Endothelial cell of umbilical vein (primary cell): ENCODE results near the gene CCDC197. TPM values are rescaled to one million over a fixed set of nuclear protein-coding genes. Genes with fewer than 3 reads are reported as not detected.

Experiments
- BruUV-seq: library from RNA; stranded (reverse); fragments of 400-500 nt; replicated peaks from 2 replicates; lab custom pipeline; 2021; lab: Mats Ljungman, UMichigan
- CTCF ChIA-PET: fragments of 300-600, 350-600 bp; sonication (Branson Sonifier 250); formaldehyde crosslinking; loops from one replicate; lab custom pipeline; 2021; ENCODE audit warnings: antibody characterized with exemption, inconsistent platforms; lab: Charles Lee
- POLR2A ChIA-PET: fragments of 300-600, 350-600 bp; sonication (Branson Sonifier 250); formaldehyde crosslinking; loops from one replicate; lab custom pipeline; 2021; ENCODE audit warnings: antibody characterized with exemption, inconsistent platforms; lab: Charles Lee
- DNase-seq: peaks from one replicate; pipeline ENCODE4 v3.0.0-alpha.2; 2011; ENCODE audit warnings: low read depth, low spot score
- FAIRE-seq: peaks from 2 replicates; lab custom pipeline; 2011; peaks lifted over from hg19 to GRCh38; lab: Jason Lieb, UNC
- H2AFZ ChIP-seq: 2 replicates; pipeline ENCODE4 v1.6.0; 2012; ENCODE audit warnings: low read depth, low read length, control low read depth, inconsistent platforms
- H3K27ac ChIP-seq: 2 replicates; pipeline ENCODE4 v1.5.1; 2011; ENCODE audit warnings: low read depth, mild to moderate bottlenecking, control low read depth, low read length, moderate library complexity; ENCODE audit not compliant: insufficient read depth
- H3K27me3 ChIP-seq, 2 experiments: 2 replicates each; pipeline versions ENCODE4 v1.6.0 to v1.6.1; 2011; ENCODE audit warnings: low read length in 2 of 2, mixed read lengths in 1 of 2; ENCODE audit not compliant: control insufficient read depth in 2 of 2, insufficient read depth in 2 of 2
- H3K36me3 ChIP-seq, 2 experiments: 2 replicates in 1 of 2; 3 replicates in 1 of 2; pipeline ENCODE4 v1.5.1; 2011; ENCODE audit warnings: low read length in 2 of 2, mild to moderate bottlenecking in 1 of 2, moderate library complexity in 1 of 2; ENCODE audit not compliant: control insufficient read depth in 2 of 2, insufficient read depth in 2 of 2; ENCODE audit errors: extremely low read depth in 1 of 2
- H3K4me1 ChIP-seq: 3 replicates; pipeline ENCODE4 v1.5.1; 2011; ENCODE audit warnings: mild to moderate bottlenecking, low read length; ENCODE audit not compliant: control insufficient read depth, insufficient read depth; ENCODE audit errors: extremely low read depth
- H3K4me2 ChIP-seq: 2 replicates; pipeline ENCODE4 v1.6.1; 2011; ENCODE audit warnings: low read length, control low read depth, mixed read lengths; ENCODE audit not compliant: insufficient read depth
- H3K4me3 ChIP-seq, 3 experiments: fragments of 200-600 bp in 1 of 3; sonication (generic), shearing (Covaris generic) in 1 of 3; replicated peaks in 1 of 3; 2 replicates each; pipeline ENCODE4 v1.5.1; 2011 to 2016; ENCODE audit warnings: control low read depth in 3 of 3, low read length in 3 of 3, mild to moderate bottlenecking in 2 of 3, inconsistent platforms in 1 of 3, low read depth in 1 of 3, moderate library complexity in 1 of 3; ENCODE audit not compliant: insufficient read depth in 1 of 3
- H3K79me2 ChIP-seq: 2 replicates; pipeline ENCODE4 v1.6.0; 2012; ENCODE audit warnings: low read length, inconsistent platforms; ENCODE audit not compliant: control insufficient read depth, insufficient read depth
- H3K9ac ChIP-seq: replicated peaks from 2 replicates; pipeline ENCODE3; 2011; ENCODE audit warnings: low read length, control low read depth; ENCODE audit not compliant: insufficient read depth; ENCODE audit errors: extremely low read depth
- H3K9me1 ChIP-seq: replicated peaks from 3 replicates; pipeline ENCODE4 v1.6.0; 2011; ENCODE audit warnings: mild to moderate bottlenecking, low read length; ENCODE audit not compliant: control insufficient read depth, insufficient read depth; ENCODE audit errors: extremely low read depth
- H3K9me3 ChIP-seq: replicated peaks from 2 replicates; pipeline ENCODE4 v1.5.1; 2012; ENCODE audit warnings: low read length, inconsistent platforms; ENCODE audit not compliant: control insufficient read depth, insufficient read depth
- H4K20me1 ChIP-seq: replicated peaks from 2 replicates; pipeline ENCODE3; 2011; ENCODE audit warnings: mild to moderate bottlenecking, low read length; ENCODE audit not compliant: control insufficient read depth, insufficient read depth; ENCODE audit errors: extremely low read depth
- EZH2 ChIP-seq: IDR thresholded peaks from 2 replicates; pipeline ENCODE4 v1.6.1; 2012; ENCODE audit warnings: borderline replicate concordance, low read depth, mild to moderate bottlenecking, moderate library complexity, low read length, inconsistent platforms; ENCODE audit not compliant: severe bottlenecking
- FOS ChIP-seq: IDR thresholded peaks from 2 replicates; pipeline ENCODE4 v1.6.1; 2011; ENCODE audit warnings: mild to moderate bottlenecking, low read length, moderate library complexity, borderline replicate concordance; ENCODE audit not compliant: insufficient read depth
- GATA2 ChIP-seq: IDR thresholded peaks from 2 replicates; pipeline ENCODE4 v1.7.0; 2011; ENCODE audit warnings: low read depth, mild to moderate bottlenecking, moderate library complexity, mixed read lengths, low read length; ENCODE audit not compliant: insufficient read length, insufficient read depth
- JUN ChIP-seq: IDR thresholded peaks from 2 replicates; pipeline ENCODE4 v1.6.1; 2011; ENCODE audit warnings: borderline replicate concordance, low read depth; ENCODE audit not compliant: insufficient read length, insufficient read depth
- MYC ChIP-seq: IDR thresholded peaks from one replicate; pipeline ENCODE4 v1.6.1; 2011; ENCODE audit warnings: mild to moderate bottlenecking, low read depth, low read length
- POLR2A ChIP-seq: IDR thresholded peaks from 2 replicates; pipeline ENCODE4 v1.6.1; 2012; ENCODE audit warnings: low read depth, mild to moderate bottlenecking, control low read depth, low read length
- POLR2AphosphoS5 ChIP-seq: IDR thresholded peaks from 2 replicates; pipeline ENCODE4 v1.6.1; 2012; ENCODE audit warnings: low read depth, mild to moderate bottlenecking, control low read depth, low read length, moderate library complexity; ENCODE audit not compliant: insufficient read depth
- dilution Hi-C: fragments of 300-500 bp; cut with MboI; formaldehyde crosslinking; loops from one replicate; pipeline ENCODE4 v1.15.0; 2019; ENCODE audit warnings: low sequenced_read_pairs; ENCODE audit not compliant: extremely low pct_ligation_motif_present
- intact Hi-C: fragments of 100-400 bp; cut with micrococcal nuclease; formaldehyde crosslinking; loops from one replicate; pipeline ENCODE4 v1.10.0; 2022
- polyA plus RNA-seq, 4 experiments: library from polyadenylated mRNA; depleted of rRNA in 3 of 4; stranded (reverse) in 3 of 4; unstranded in 1 of 4; fragments of >200 nt; gene quantifications; 2 replicates each; pipeline versions ENCODE4 v1.2.1 to v1.2.3, GENCODE V29; 2011 to 2012; ENCODE audit warnings: missing spikeins in 1 of 4
- total RNA-seq: library from RNA; stranded (reverse); gene quantifications from 2 replicates; pipeline ENCODE4 v1.2.3, GENCODE V29; 2021
- TF ChIP-seq, protein P1 (sequence below): IDR thresholded peaks from 2 replicates; pipeline ENCODE4 v1.6.1; 2011; ENCODE audit not compliant: insufficient read depth, insufficient read length
- TF ChIP-seq, protein P2 (sequence below), 2 donors: IDR thresholded peaks; 1 replicate in 1 of 2; 2 replicates in 1 of 2; pipeline ENCODE4 v1.5.1; 2011; ENCODE audit warnings: low read length in 2 of 2, mild to moderate bottlenecking in 2 of 2, moderate library complexity in 2 of 2, control low read depth in 1 of 2, inconsistent platforms in 1 of 2, low read depth in 1 of 2; ENCODE audit not compliant: insufficient read depth in 1 of 2; ENCODE audit errors: extremely low read depth in 1 of 2

CCDC197 gene
- total and polyA plus RNA-seq, 2 donors (not counting 3 experiments of a cell fraction or from before 2014, with no cell fraction given): not detected

DNA sequence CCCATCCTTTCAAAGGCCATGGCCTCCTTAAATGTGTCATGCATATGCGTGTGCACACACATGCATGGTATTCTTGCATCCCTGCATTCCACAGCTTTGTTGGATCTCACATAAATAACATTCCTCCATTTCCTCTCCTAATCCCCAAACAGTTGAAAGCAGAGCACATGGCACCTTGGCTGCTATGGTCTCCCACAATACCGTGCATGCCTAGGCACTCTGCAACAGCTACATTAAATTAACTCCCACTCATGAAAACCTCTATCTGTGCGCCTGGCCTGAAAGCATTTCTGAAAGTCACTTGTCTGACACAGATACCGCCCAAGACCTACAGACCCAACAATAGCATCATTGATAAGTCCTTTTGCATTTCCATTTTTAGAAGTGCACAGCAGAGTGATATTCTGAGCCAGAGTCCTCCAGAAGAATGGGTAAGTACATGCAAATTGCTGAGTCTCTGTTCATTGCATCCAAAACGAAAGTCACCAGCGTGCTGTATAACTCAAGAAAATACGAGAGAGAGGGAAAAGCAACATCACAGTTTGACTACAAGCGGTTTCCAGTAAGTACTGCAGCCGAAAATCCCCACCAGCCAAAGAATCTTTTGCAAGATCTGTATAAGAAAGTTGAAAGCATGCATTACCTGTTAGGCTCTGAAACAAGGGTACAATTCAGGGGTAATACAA lies 21.2 kb upstream of the CCDC197 start:
- Histone ChIP-seq H3K27ac (no peak overlapping the region), H3K4me1 (no peaks in the 10 kb centered on the region), H3K4me2 (no peak overlapping the region), H3K9me1 (no peaks in the 10 kb centered on the region), H3K27me3 (no peaks in the 10 kb centered on the region), H3K79me2 (no peaks in the 10 kb centered on the region), H3K9me3 (no peaks in the 10 kb centered on the region), H3K4me3 (no peak overlapping the region), H2AFZ (no peak overlapping the region), H3K9ac (no peak overlapping the region), H3K36me3 (no peaks in the 10 kb centered on the region), H4K20me1 (no peaks in the 10 kb centered on the region)
- dilution Hi-C loops (no loop called here), intact Hi-C loops (no loop called here)
- TF ChIP-seq POLR2AphosphoS5 (no peak), POLR2A (no peak)
- no peak for FAIRE-seq
- BruUV-seq: no TSS peak
- ChIA-PET CTCF (interaction anchor here (0.9 to 8.6 kb wide), 2 partner anchors 36 kb away, joined by 3 to 116 read pairs; no protein-coding TSS in a partner anchor), POLR2A (no interaction called here)
- no peak for DNase-seq

DNA sequence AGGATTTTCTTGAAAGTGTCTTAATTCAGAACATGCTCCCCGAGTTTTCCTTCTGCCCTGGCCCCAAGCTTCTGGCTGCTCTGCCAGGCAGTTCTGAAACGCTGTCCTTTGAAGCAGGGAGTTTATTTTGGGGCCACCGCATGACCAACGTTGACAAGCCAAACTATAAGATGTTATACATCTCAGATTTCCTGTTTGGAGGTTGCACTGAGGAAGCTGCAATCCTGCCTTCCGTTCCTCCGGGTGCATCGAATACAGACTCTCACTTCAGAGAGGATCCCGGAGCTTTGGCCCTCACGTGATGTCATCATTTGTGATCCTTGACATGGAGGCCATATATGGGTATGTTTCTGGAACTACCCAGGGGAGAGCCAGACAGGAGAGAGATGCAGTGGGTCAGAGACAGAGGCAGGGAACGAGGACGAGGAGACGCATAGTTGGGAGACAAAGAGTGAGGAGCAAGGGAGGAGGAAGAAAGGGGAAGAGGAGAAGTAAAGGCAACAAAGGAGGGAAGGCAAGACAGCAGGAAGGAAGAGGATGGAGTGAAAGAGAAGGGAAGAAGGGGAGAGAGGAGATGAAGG lies 20.5 kb upstream of the CCDC197 start, which contains the start of gene ASB2:
ASB2 (minus strand) TSS at position 94 of the 581 bp plus-strand sequence. CDS start 12,031 bp downstream, outside the sequence.
- H3K27me3 ChIP-seq: no peaks in the 10 kb centered on the region
- BruUV-seq: no TSS peak
- dilution Hi-C loops: no loop called here
- intact Hi-C loops: no loop called here
- H3K9me1 ChIP-seq: no peaks in the 10 kb centered on the region
- H3K79me2 ChIP-seq: no peaks in the 10 kb centered on the region
- POLR2A ChIA-PET: no interaction called here
- TF ChIP-seq, protein P1, sequence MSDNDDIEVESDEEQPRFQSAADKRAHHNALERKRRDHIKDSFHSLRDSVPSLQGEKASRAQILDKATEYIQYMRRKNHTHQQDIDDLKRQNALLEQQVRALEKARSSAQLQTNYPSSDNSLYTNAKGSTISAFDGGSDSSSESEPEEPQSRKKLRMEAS: no peak
- TF ChIP-seq JUN (no peak), FOS (no peak), EZH2 (no peak), MYC (no peak), POLR2AphosphoS5 (no peak), GATA2 (no peak), POLR2A (no peak)
- TF ChIP-seq, protein P2, sequence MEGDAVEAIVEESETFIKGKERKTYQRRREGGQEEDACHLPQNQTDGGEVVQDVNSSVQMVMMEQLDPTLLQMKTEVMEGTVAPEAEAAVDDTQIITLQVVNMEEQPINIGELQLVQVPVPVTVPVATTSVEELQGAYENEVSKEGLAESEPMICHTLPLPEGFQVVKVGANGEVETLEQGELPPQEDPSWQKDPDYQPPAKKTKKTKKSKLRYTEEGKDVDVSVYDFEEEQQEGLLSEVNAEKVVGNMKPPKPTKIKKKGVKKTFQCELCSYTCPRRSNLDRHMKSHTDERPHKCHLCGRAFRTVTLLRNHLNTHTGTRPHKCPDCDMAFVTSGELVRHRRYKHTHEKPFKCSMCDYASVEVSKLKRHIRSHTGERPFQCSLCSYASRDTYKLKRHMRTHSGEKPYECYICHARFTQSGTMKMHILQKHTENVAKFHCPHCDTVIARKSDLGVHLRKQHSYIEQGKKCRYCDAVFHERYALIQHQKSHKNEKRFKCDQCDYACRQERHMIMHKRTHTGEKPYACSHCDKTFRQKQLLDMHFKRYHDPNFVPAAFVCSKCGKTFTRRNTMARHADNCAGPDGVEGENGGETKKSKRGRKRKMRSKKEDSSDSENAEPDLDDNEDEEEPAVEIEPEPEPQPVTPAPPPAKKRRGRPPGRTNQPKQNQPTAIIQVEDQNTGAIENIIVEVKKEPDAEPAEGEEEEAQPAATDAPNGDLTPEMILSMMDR (IDR thresholded peaks at IDR 0.05; ENCODE audit: extremely low read depth in 1 of 2, insufficient read depth in 1 of 2, low read depth in 1 of 2, low read length in 2 of 2): no peak
- no peak within 1 kb of the TSS for H3K4me3 ChIP-seq
- no peak for DNase-seq
- CTCF ChIA-PET: interaction anchor here (0.9 kb wide), 1 partner anchor 37 kb away, joined by 3 read pairs; no protein-coding TSS in a partner anchor
- no peaks in the 10 kb centered on the region for H3K9me3 ChIP-seq
- no peaks in the 10 kb centered on the region for H4K20me1 ChIP-seq
- H3K9ac ChIP-seq: no peak within 1 kb of the TSS
- H3K27ac ChIP-seq: no peak within 1 kb of the TSS
- no peaks in the 10 kb centered on the region for H3K4me1 ChIP-seq
- no peaks in the 10 kb centered on the region for H3K36me3 ChIP-seq
- H2AFZ ChIP-seq: no peak within 1 kb of the TSS
- FAIRE-seq: no peak
- H3K4me2 ChIP-seq: no peak within 1 kb of the TSS
